H9 (cell line): Measurements from ENCODE around the gene ADSS1. TPM values are rescaled to one million over a fixed set of nuclear protein-coding genes. Genes with fewer than 3 reads are reported as not detected.

ENCODE experiments used
- DNase-seq: peaks from one replicate; pipeline ENCODE4 v3.0.0-alpha.2; 2017
- H2AFZ ChIP-seq: one replicate; pipeline ENCODE4 v1.6.1; 2013; ENCODE audit warnings: mild to moderate bottlenecking, low read length, control low read depth, moderate library complexity
- H2AK5ac ChIP-seq: 2 replicates; pipeline ENCODE4 v1.6.1; 2013; ENCODE audit warnings: low read length, control low read depth, mixed read lengths; ENCODE audit not compliant: insufficient read length
- H2BK120ac ChIP-seq: one replicate; pipeline ENCODE4 v1.6.1; 2013; ENCODE audit warnings: low read depth, mild to moderate bottlenecking, low read length, control low read depth, inconsistent platforms; ENCODE audit not compliant: poor library complexity, severe bottlenecking
- H2BK12ac ChIP-seq: 2 replicates; pipeline ENCODE4 v1.6.1; 2013; ENCODE audit warnings: low read length, control low read depth, mixed read lengths, low read depth; ENCODE audit not compliant: insufficient read length
- H2BK15ac ChIP-seq: 2 replicates; pipeline ENCODE4 v1.6.1; 2013; ENCODE audit warnings: low read depth, low read length, control low read depth
- H2BK20ac ChIP-seq: one replicate; pipeline ENCODE4 v1.6.1; 2013; ENCODE audit warnings: low read depth, mild to moderate bottlenecking, low read length, control low read depth, inconsistent platforms; ENCODE audit not compliant: poor library complexity, severe bottlenecking
- H2BK5ac ChIP-seq: 2 replicates; pipeline ENCODE4 v1.6.1; 2013; ENCODE audit warnings: low read length, control low read depth, mixed read lengths; ENCODE audit not compliant: insufficient read length
- H3K14ac ChIP-seq: 2 replicates; pipeline ENCODE4 v1.6.1; 2013; ENCODE audit warnings: low read length, control low read depth; ENCODE audit not compliant: insufficient read depth
- H3K18ac ChIP-seq: 2 replicates; pipeline ENCODE4 v1.6.1; 2013; ENCODE audit warnings: low read depth, mild to moderate bottlenecking, mixed read lengths, low read length, control low read depth; ENCODE audit not compliant: insufficient read length
- H3K23ac ChIP-seq: 2 replicates; pipeline ENCODE4 v1.6.1; 2013; ENCODE audit warnings: low read length, control low read depth, mixed read lengths, low read depth; ENCODE audit not compliant: insufficient read length
- H3K23me2 ChIP-seq: 2 replicates; pipeline ENCODE4 v1.6.1; 2013; ENCODE audit warnings: low read depth, mild to moderate bottlenecking, mixed read lengths, low read length, control low read depth; ENCODE audit not compliant: insufficient read length, poor library complexity, severe bottlenecking
- H3K27ac ChIP-seq: 2 replicates; pipeline ENCODE4 v1.5.1; 2013; ENCODE audit warnings: low read length, control low read depth, mixed read lengths, low read depth; ENCODE audit not compliant: insufficient read length
- H3K27me3 ChIP-seq: 2 replicates; pipeline ENCODE4 v1.6.1; 2013; ENCODE audit warnings: low read length, control low read depth, inconsistent platforms; ENCODE audit not compliant: insufficient read depth
- H3K4ac ChIP-seq: 2 replicates; pipeline ENCODE4 v1.6.1; 2013; ENCODE audit warnings: low read depth, mild to moderate bottlenecking, control low read depth, inconsistent platforms, low read length, moderate library complexity
- H3K4me1 ChIP-seq: 2 replicates; pipeline ENCODE4 v1.6.1; 2013; ENCODE audit warnings: low read length, control low read depth, inconsistent platforms; ENCODE audit not compliant: insufficient read depth
- H3K4me2 ChIP-seq: 2 replicates; pipeline ENCODE4 v1.6.1; 2013; ENCODE audit warnings: low read length, control low read depth, mixed read lengths; ENCODE audit not compliant: insufficient read length, insufficient read depth
- H3K56ac ChIP-seq: 2 replicates; pipeline ENCODE4 v1.6.1; 2013; ENCODE audit warnings: low read depth, mild to moderate bottlenecking, mixed read lengths, low read length, control low read depth; ENCODE audit not compliant: insufficient read length
- H3K79me1 ChIP-seq: 2 replicates; pipeline ENCODE4 v1.6.1; 2013; ENCODE audit warnings: low read depth, mild to moderate bottlenecking, moderate library complexity, low read length, control low read depth, inconsistent platforms; ENCODE audit not compliant: insufficient read depth, poor library complexity, severe bottlenecking
- H3K79me2 ChIP-seq: 2 replicates; pipeline ENCODE4 v1.6.1; 2013; ENCODE audit warnings: low read length, control low read depth, inconsistent platforms; ENCODE audit not compliant: insufficient read depth
- H3K9ac ChIP-seq: 2 replicates; pipeline ENCODE4 v1.6.1; 2013; ENCODE audit warnings: low read length, control low read depth, mixed read lengths; ENCODE audit not compliant: insufficient read length; ENCODE audit errors: extremely low read depth
- H3K9me3 ChIP-seq: one replicate; pipeline ENCODE4 v1.6.1; 2013; ENCODE audit warnings: low read depth, low read length, inconsistent platforms; ENCODE audit not compliant: control insufficient read depth
- H3T11ph ChIP-seq: one replicate; pipeline ENCODE4 v1.6.1; 2013; ENCODE audit warnings: mild to moderate bottlenecking, low read length, control low read depth, inconsistent platforms
- H4K20me1 ChIP-seq: one replicate; pipeline ENCODE4 v1.6.1; 2013; ENCODE audit not compliant: control insufficient read depth, insufficient read length, insufficient read depth
- H4K5ac ChIP-seq: 2 replicates; pipeline ENCODE4 v1.6.1; 2013; ENCODE audit warnings: low read depth, mild to moderate bottlenecking, mixed read lengths, low read length, control low read depth; ENCODE audit not compliant: insufficient read length
- H4K8ac ChIP-seq: replicated peaks from 2 replicates; pipeline ENCODE4 v1.6.1; 2013; ENCODE audit warnings: low read length, control low read depth, mixed read lengths, low read depth; ENCODE audit not compliant: insufficient read length
- H4K91ac ChIP-seq: 2 replicates; pipeline ENCODE4 v1.6.1; 2013; ENCODE audit warnings: low read depth, mild to moderate bottlenecking, moderate library complexity, mixed read lengths, low read length, control low read depth; ENCODE audit not compliant: insufficient read length
- H3K27ac Mint-ChIP-seq, 3 experiments: 2 replicates in 2 of 3; 3 replicates in 1 of 3; pipeline ENCODE4 v1.8.0; 2020 to 2021; ENCODE audit warnings: mixed read lengths in 3 of 3, mild to moderate bottlenecking in 1 of 3, moderate library complexity in 1 of 3
- H3K27me3 Mint-ChIP-seq: 2 replicates; pipeline ENCODE4 v1.8.0; 2021; ENCODE audit warnings: low read depth, mild to moderate bottlenecking, moderate library complexity, mixed read lengths
- H3K36me3 Mint-ChIP-seq, 3 experiments: 2 replicates in 2 of 3; 3 replicates in 1 of 3; pipeline ENCODE4 v1.8.0; 2020 to 2021; ENCODE audit warnings: low read depth in 3 of 3, mixed read lengths in 3 of 3; ENCODE audit not compliant: insufficient read depth in 1 of 3
- H3K4me1 Mint-ChIP-seq, 2 experiments: 2 replicates each; pipeline ENCODE4 v1.8.0; 2020; ENCODE audit warnings: mixed read lengths in 2 of 2
- H3K4me3 Mint-ChIP-seq, 2 experiments: 2 replicates in 1 of 2; 3 replicates in 1 of 2; pipeline ENCODE4 v1.8.0; 2020 to 2021; ENCODE audit warnings: mild to moderate bottlenecking in 2 of 2, mixed read lengths in 2 of 2, moderate library complexity in 1 of 2
- H3K9me3 Mint-ChIP-seq, 2 experiments: 2 replicates in 1 of 2; 3 replicates in 1 of 2; pipeline ENCODE4 v1.8.0; 2020; ENCODE audit warnings: mild to moderate bottlenecking in 2 of 2, mixed read lengths in 2 of 2, moderate library complexity in 1 of 2
- CTCF ChIP-seq: fragments of 200-600 bp; sonication (generic); conservative IDR thresholded peaks from 3 replicates; pipeline ENCODE4 v1.8.0; 2021; ENCODE audit warnings: antibody characterized with exemption, mild to moderate bottlenecking
- WGBS: extraction: QIAGEN DNeasy Blood & Tissue Kit; methylation state at CpG from one replicate; pipeline ENCODE4 v1.1.7; 2013; ENCODE audit warnings: missing lambda C conversion rate, low lambda C conversion rate, mixed read lengths; ENCODE audit not compliant: insufficient read length; ENCODE audit errors: extremely low coverage; 5-methylcytosine and 5-hydroxymethylcytosine counted together
- total RNA-seq: library from RNA; stranded (reverse); gene quantifications from 2 replicates; pipeline ENCODE4 v1.2.1, GENCODE V29; 2021

The ADSS1 gene
- total RNA-seq, 1 experiment from 2014 or later = 8.5 TPM

- Mint-ChIP-seq H3K4me1 (peaks cover 0 to 3% of the 10 kb centered on the region in 2 experiments; a peak in 1 of 4 replicates), H3K36me3 (no peaks in the 10 kb centered on the region; a peak in 1 of 7 replicates), H3K4me3 (no peak overlapping the region), H3K27ac (no peak overlapping the region), H3K9me3 (no peaks in the 10 kb centered on the region), H3K27me3 (peaks cover 17% of the 10 kb centered on the region)
- H2BK5ac ChIP-seq = no peak overlapping the region
- no peak overlapping the region for H2BK20ac ChIP-seq
- no peak overlapping the region for H2BK120ac ChIP-seq
- no peak for TF ChIP-seq CTCF
- H3K4me2 ChIP-seq = no peak overlapping the region
- no CpG with 5 or more reads among the region's 9 CpGs for WGBS
- no peak overlapping the region for H3K18ac ChIP-seq
- no peak overlapping the region for H3K14ac ChIP-seq
- H3T11ph ChIP-seq = no peak overlapping the region
- no peaks in the 10 kb centered on the region for H3K4me1 ChIP-seq
- H2AFZ ChIP-seq = no peak overlapping the region
- no peak overlapping the region for H3K4ac ChIP-seq
- no peaks in the 10 kb centered on the region for H3K9me3 ChIP-seq
- no peak overlapping the region for H2AK5ac ChIP-seq
- no peak for DNase-seq
- no peaks in the 10 kb centered on the region for H3K79me2 ChIP-seq
- H4K5ac ChIP-seq = no peak overlapping the region
- no peaks in the 10 kb centered on the region for H4K20me1 ChIP-seq
- H3K9ac ChIP-seq = no peak overlapping the region
- no peak overlapping the region for H4K91ac ChIP-seq
- H3K23ac ChIP-seq = no peak overlapping the region
- no peaks in the 10 kb centered on the region for H3K23me2 ChIP-seq
- no peaks in the 10 kb centered on the region for H3K79me1 ChIP-seq
- no peak overlapping the region for H3K56ac ChIP-seq
- H4K8ac ChIP-seq = no peak overlapping the region
- no peak overlapping the region for H3K27ac ChIP-seq
- H2BK12ac ChIP-seq = no peak overlapping the region
- no peak overlapping the region for H2BK15ac ChIP-seq
- no peaks in the 10 kb centered on the region for H3K27me3 ChIP-seq
These were observed 10.6 kb downstream of the ADSS1 start for GRCh38 chr14:104734601-104734990.
